Bronchial epithelial cell (primary cell): ENCODE results near the gene IER5. TPM values are rescaled to one million over a fixed set of nuclear protein-coding genes. Genes with fewer than 3 reads are reported as not detected.

Experiments used
- DNase-seq: peaks from one replicate; pipeline ENCODE4 v3.0.0-alpha.2; 2010; ENCODE audit warnings: low read depth
- FAIRE-seq: peaks from 2 replicates; lab custom pipeline; 2011; peaks lifted over from hg19 to GRCh38; lab: Jason Lieb, UNC
- H3K27me3 ChIP-seq: 2 replicates; pipeline ENCODE4 v1.5.1; 2011; ENCODE audit warnings: low read length; ENCODE audit not compliant: control insufficient read depth, insufficient read depth
- H3K36me3 ChIP-seq: 2 replicates; pipeline ENCODE4 v1.5.1; 2011; ENCODE audit warnings: low read length; ENCODE audit not compliant: control insufficient read depth, insufficient read depth
- H3K4me3 ChIP-seq: 2 replicates; pipeline ENCODE4 v1.5.1; 2011; ENCODE audit warnings: mild to moderate bottlenecking, low read depth, low read length, control low read depth
- CTCF ChIP-seq: IDR thresholded peaks from 2 replicates; pipeline ENCODE4 v1.5.1; 2011; ENCODE audit warnings: mild to moderate bottlenecking, moderate library complexity, low read length, control low read depth, inconsistent platforms; ENCODE audit not compliant: insufficient read depth, severe bottlenecking
- total RNA-seq: library from RNA; depleted of rRNA; stranded (reverse); fragments of >200 nt; gene quantifications from 2 replicates; pipeline ENCODE4 v1.2.1, GENCODE V29; 2014

The IER5 gene
- total RNA-seq, 1 donor from 2014 or later: 47.7 TPM

GRCh38 chr1:181116819-181117390 lies 28.4 kb downstream of the IER5 start:
- no peak for TF ChIP-seq CTCF
- FAIRE-seq (no peak), DNase-seq (no peak)
- H3K4me3 ChIP-seq: no peak overlapping the region
- H3K36me3 ChIP-seq: no peaks in the 10 kb centered on the region
- no peaks in the 10 kb centered on the region for H3K27me3 ChIP-seq

- H3K36me3 ChIP-seq: no peaks in the 10 kb centered on the region
- FAIRE-seq (peak; percentile 60), DNase-seq (peak; percentile 96)
- no peaks in the 10 kb centered on the region for H3K27me3 ChIP-seq
- TF ChIP-seq CTCF: no peak
- no peak overlapping the region for H3K4me3 ChIP-seq
Observed at GRCh38 chr1:181117648-181118449, 29.3 kb downstream of the IER5 start.

DNA sequence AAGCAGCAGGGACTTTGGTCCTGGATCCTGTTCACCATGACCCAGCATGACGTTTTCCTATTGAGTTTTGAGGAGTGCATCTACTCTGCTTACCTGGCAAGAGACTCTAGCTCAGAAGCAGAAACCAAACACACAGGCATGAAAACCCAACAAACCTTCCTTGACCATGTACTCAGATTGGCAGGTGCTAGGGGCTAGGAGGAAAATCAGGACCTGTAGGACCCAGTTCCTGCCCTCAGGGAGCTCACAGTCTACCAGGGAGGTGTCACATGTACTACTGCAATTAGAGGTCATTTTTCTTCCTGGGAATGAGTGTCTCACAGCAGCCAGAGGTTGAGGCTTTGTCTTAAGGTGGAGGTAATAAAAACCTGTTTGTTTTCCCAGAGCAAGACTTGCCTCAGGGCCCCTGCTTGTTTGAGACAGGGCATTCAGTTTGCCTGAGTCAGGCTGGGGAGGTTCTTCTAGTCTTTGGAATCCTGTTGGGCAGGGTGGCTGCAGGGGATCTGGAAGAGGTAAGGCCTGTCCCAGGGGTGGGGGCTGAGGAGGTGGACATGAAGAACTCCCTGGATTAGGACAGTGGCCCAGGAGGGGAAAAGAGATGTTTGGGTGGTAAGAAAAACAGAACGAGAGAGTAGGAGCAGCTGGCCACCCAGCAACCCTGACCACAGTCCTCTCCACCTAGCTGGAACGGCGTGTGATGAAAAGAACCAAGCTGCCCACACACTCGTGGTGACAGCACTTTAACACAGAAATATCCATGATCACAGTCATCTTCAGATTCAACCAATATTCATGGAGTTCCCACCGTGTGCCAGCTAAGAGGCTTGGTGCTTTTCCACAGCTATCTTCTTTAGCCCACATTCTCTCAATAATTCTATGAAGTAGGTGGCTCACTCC lies 30.8 kb downstream of the IER5 start:
- Histone ChIP-seq H3K36me3 (no peaks in the 10 kb centered on the region), H3K27me3 (no peaks in the 10 kb centered on the region), H3K4me3 (no peak overlapping the region)
- FAIRE-seq (no peak), DNase-seq (peak; percentile 98)
- TF ChIP-seq CTCF: no peak

GRCh38 chr1:181120924-181121323 lies 32.4 kb downstream of the IER5 start:
- TF ChIP-seq CTCF: no peak
- no peak for DNase-seq
- no peaks in the 10 kb centered on the region for H3K36me3 ChIP-seq
- no peaks in the 10 kb centered on the region for H3K27me3 ChIP-seq
- H3K4me3 ChIP-seq: no peak overlapping the region
- FAIRE-seq: no peak

DNA sequence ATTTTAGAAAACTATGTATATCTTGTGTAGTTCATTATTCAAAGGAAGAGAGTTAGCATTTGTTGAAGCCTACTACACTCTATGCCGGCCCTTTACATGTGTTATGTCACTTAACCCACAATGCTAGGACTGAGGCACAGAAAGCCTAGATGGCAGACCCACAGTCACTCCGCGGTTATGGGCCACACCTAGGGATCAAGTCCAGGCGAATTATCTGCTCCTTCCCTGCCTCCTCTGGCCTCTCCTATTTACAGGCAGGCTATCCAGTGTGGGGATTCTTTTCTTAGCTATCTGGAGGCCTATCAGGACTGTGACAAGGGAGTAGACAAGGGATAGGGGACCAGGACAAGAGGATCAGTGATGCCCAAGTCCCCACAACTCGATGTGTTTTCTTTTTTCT lies 33.0 kb downstream of the IER5 start:
- H3K27me3 ChIP-seq: no peaks in the 10 kb centered on the region
- FAIRE-seq: no peak
- no peak for TF ChIP-seq CTCF

More for the DNA sequence above, 33.0 kb downstream of the IER5 start:
- Histone ChIP-seq H3K36me3 (no peaks in the 10 kb centered on the region), H3K4me3 (no peak overlapping the region)
- no peak for DNase-seq
